GM11168 (cell line): ENCODE measurements around the gene APOF.
"Not testable (repeated sequence)": the region's sequence is repeated elsewhere in the genome, so short reads cannot be mapped to it uniquely, and the experiment has no call there.

Experiments used
- in situ Hi-C: fragments of 300-500 bp; cut with MboI; formaldehyde crosslinking; loops from one replicate; pipeline ENCODE4 v1.12.0; 2022; ENCODE audit warnings: low sequenced_read_pairs; ENCODE audit not compliant: unreplicated experiment

The APOF gene

GRCh38 chr12:56334490-56334793, 28.2 kb downstream of the APOF start:
- in situ Hi-C loops, result no loop called here

- in situ Hi-C loops, result no loop called here
Measured at GRCh38 chr12:56333679-56334489, 28.8 kb downstream of the APOF start, which contains the start of gene PAN2. Gene PAN2, minus strand, starts transcription at chr12:56334000. Its CDS starts 906 bp downstream, at chr12:56333094.

- in situ Hi-C loops, result no loop called here
Measured at GRCh38 chr12:56333197-56333678, 29.4 kb downstream of the APOF start.

GRCh38 chr12:56332512-56333196, 30.0 kb downstream of the APOF start:
- in situ Hi-C loops, result no loop called here

GRCh38 chr12:56330936-56331490, 31.6 kb downstream of the APOF start:
- in situ Hi-C loops, result no loop called here

- in situ Hi-C loops, result no loop called here
Measured at GRCh38 chr12:56326533-56326932, 36.1 kb downstream of the APOF start.

GRCh38 chr12:56326126-56326525, 36.5 kb downstream of the APOF start:
- in situ Hi-C loops, result no loop called here

- in situ Hi-C loops, result no loop called here
Measured at GRCh38 chr12:56324206-56324605, 38.5 kb downstream of the APOF start.

GRCh38 chr12:56321610-56322009, 41.0 kb downstream of the APOF start:
- in situ Hi-C loops, result not testable (repeated sequence)

- in situ Hi-C loops, result no loop called here
Measured at GRCh38 chr12:56321027-56321426, 41.6 kb downstream of the APOF start.

- in situ Hi-C loops, result no loop called here
Measured at GRCh38 chr12:56317675-56318074, 45.0 kb downstream of the APOF start.

GRCh38 chr12:56315622-56316473, 46.8 kb downstream of the APOF start, which contains the start of gene CNPY2:
Gene CNPY2, minus strand, starts transcription at chr12:56315988. Its CDS starts 771 bp downstream, at chr12:56315217.
- in situ Hi-C loops, result no loop called here

- in situ Hi-C loops, result no loop called here
Measured at GRCh38 chr12:56315249-56315621, 47.4 kb downstream of the APOF start.

- in situ Hi-C loops, result no loop called here
Measured at GRCh38 chr12:56311003-56311402, 51.7 kb downstream of the APOF start.
